Parathyroid adenoma (tissue), 2 donors: ENCODE data around the gene PRPF40B.

Source experiments
- H2AFZ ChIP-seq: fragments of 300-600 bp; sonication (generic); one replicate; pipeline ENCODE4 v1.7.0; 2017; ENCODE audit warnings: antibody characterized with exemption, mild to moderate bottlenecking
- H3K27ac ChIP-seq: fragments of 300-600 bp; sonication (generic); one replicate; pipeline ENCODE4 v1.7.0; 2017
- H3K27me3 ChIP-seq: fragments of 300-600 bp; sonication (generic); one replicate; pipeline ENCODE4 v1.7.0; 2017; ENCODE audit warnings: low read length; ENCODE audit not compliant: control insufficient read depth, insufficient read depth
- H3K36me3 ChIP-seq: fragments of 300-600 bp; sonication (generic); one replicate; pipeline ENCODE4 v1.7.0; 2017; ENCODE audit warnings: low read length; ENCODE audit not compliant: control insufficient read depth, insufficient read depth
- H3K4me1 ChIP-seq: fragments of 300-600 bp; sonication (generic); one replicate; pipeline ENCODE4 v1.7.0; 2017; ENCODE audit warnings: control low read depth
- H3K4me2 ChIP-seq: fragments of 300-600 bp; sonication (generic); one replicate; pipeline ENCODE4 v1.7.0; 2017; ENCODE audit warnings: low read length
- H3K4me3 ChIP-seq: fragments of 300-600 bp; sonication (generic); one replicate; pipeline ENCODE4 v1.7.0; 2017; ENCODE audit warnings: low read depth, low read length
- H3K79me2 ChIP-seq: fragments of 300-600 bp; sonication (generic); one replicate; pipeline ENCODE4 v1.7.0; 2017; ENCODE audit warnings: control low read depth
- H3K9ac ChIP-seq: fragments of 300-600 bp; sonication (generic); one replicate; pipeline ENCODE4 v1.7.0; 2017; ENCODE audit warnings: mild to moderate bottlenecking
- H3K9me3 ChIP-seq: fragments of 300-600 bp; sonication (generic); one replicate; pipeline ENCODE4 v1.7.0; 2017; ENCODE audit warnings: low read length; ENCODE audit not compliant: control insufficient read depth
- CTCF ChIP-seq: fragments of 300-600 bp; sonication (generic); IDR thresholded peaks from one replicate; pipeline ENCODE4 v1.7.0; 2017; ENCODE audit warnings: antibody characterized with exemption, mild to moderate bottlenecking
- donor health status: primary hyperparathyroidism.

Gene PRPF40B

DNA sequence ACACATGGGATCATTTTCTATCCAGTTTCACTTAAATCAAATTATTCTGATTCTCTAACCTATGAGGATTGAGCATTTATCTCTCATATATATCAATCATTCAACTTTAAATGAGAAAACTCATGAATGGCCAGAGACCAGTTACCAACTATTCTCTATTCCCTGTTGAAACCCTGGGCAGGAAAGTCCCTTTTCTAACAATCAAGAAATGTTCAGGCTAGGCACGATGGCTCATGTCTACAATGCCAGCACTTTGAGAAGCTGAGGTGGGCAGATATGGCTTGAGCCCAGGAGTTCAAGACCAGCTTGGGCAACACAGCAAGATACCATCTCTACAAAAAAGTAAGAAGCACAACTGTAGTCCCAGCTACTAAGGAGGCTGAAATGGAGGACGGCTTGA lies 65.9 kb downstream of the PRPF40B start:
- TF ChIP-seq CTCF = no peak
- H3K9me3 ChIP-seq = no peaks in the 10 kb centered on the region
- no peaks in the 10 kb centered on the region for H3K79me2 ChIP-seq
- no peak overlapping the region for H3K27ac ChIP-seq
- no peaks in the 10 kb centered on the region for H3K4me1 ChIP-seq
- no peak overlapping the region for H3K9ac ChIP-seq
- no peaks in the 10 kb centered on the region for H3K36me3 ChIP-seq
- H2AFZ ChIP-seq = no peak overlapping the region
- no peak overlapping the region for H3K4me2 ChIP-seq
- no peaks in the 10 kb centered on the region for H3K27me3 ChIP-seq
- no peak overlapping the region for H3K4me3 ChIP-seq

DNA sequence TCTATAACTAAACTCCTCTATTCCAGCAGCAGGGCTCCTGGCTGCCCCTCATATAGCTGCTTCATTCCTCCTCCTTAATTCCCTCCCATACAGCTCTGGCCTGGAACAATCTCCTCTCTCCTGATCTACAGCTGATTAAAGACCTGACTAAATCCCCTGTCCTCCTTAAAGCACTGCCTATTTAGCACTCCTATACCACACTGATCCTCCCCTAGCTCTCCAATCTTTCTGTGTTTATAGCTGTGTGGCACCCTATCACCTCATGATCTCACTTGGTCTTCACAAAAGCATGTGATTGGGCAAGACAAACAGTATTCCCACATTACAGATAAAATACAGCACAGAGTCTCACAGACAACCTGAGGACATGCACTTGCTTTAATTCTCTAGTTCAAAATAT lies 66.4 kb downstream of the PRPF40B start:
- no peak for TF ChIP-seq CTCF
- H3K9me3 ChIP-seq = no peaks in the 10 kb centered on the region
- no peaks in the 10 kb centered on the region for H3K36me3 ChIP-seq
- H3K27ac ChIP-seq = no peak overlapping the region
- no peak overlapping the region for H3K4me2 ChIP-seq
- H3K79me2 ChIP-seq = no peaks in the 10 kb centered on the region
- no peak overlapping the region for H3K9ac ChIP-seq
- H3K27me3 ChIP-seq = no peaks in the 10 kb centered on the region
- no peak overlapping the region for H2AFZ ChIP-seq
- H3K4me3 ChIP-seq = no peak overlapping the region
- no peaks in the 10 kb centered on the region for H3K4me1 ChIP-seq

DNA sequence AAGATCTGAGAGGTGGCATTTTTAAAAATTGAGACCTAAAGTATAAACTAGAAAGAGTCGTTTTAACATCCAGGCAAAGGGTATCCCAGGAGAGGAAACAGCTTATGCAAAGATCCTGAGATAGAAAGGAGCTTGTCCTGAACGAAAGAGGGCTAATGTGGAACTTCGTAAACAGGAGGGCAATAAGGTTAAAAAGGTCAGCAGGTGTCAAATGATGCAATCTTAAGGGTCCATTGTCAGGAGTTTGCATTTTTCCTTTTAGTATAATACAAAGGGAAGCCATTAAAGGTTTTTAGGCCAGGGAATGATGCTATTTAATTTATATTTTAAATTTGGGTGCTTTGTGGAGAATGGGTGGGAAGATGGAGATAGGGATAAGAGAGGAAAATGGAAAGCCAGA lies 69.5 kb downstream of the PRPF40B start:
- H3K9ac ChIP-seq = no peak overlapping the region
- no peak for TF ChIP-seq CTCF
- H3K4me3 ChIP-seq = no peak overlapping the region
- H3K79me2 ChIP-seq = no peaks in the 10 kb centered on the region
- no peaks in the 10 kb centered on the region for H3K9me3 ChIP-seq
- H3K27ac ChIP-seq = no peak overlapping the region
- no peak overlapping the region for H2AFZ ChIP-seq
- H3K4me1 ChIP-seq = no peaks in the 10 kb centered on the region
- H3K36me3 ChIP-seq = no peaks in the 10 kb centered on the region
- H3K27me3 ChIP-seq = no peaks in the 10 kb centered on the region
- no peak overlapping the region for H3K4me2 ChIP-seq

- TF ChIP-seq CTCF = no peak
- Histone ChIP-seq H3K9me3 (no peaks in the 10 kb centered on the region), H3K9ac (no peak overlapping the region), H3K27ac (no peak overlapping the region), H2AFZ (no peak overlapping the region), H3K36me3 (no peaks in the 10 kb centered on the region), H3K79me2 (no peaks in the 10 kb centered on the region), H3K4me2 (no peak overlapping the region), H3K27me3 (no peaks in the 10 kb centered on the region), H3K4me1 (no peaks in the 10 kb centered on the region), H3K4me3 (no peak overlapping the region)
These were observed 70.6 kb downstream of the PRPF40B start for GRCh38 chr12:49693931-49694444.
